Spinal cord (tissue), 10 donors: ENCODE data around the gene POU2AF1. TPM values are rescaled to one million over a fixed set of nuclear protein-coding genes. Genes with fewer than 3 reads are reported as not detected.
"Not testable (repeated sequence)": the region's sequence is repeated elsewhere in the genome, so short reads cannot be mapped to it uniquely, and the experiment has no call there.

Source experiments
- DNase-seq, 6 donors: peaks; one replicate each; pipeline versions ENCODE4 v3.0.0 to v3.0.0-alpha.2; 2013 to 2015; ENCODE audit warnings: low spot score in 6 of 6, low read depth in 4 of 6
- H3K27ac ChIP-seq: one replicate; pipeline ENCODE4 v1.5.1; 2013; ENCODE audit warnings: low read depth, low read length, control low read depth
- H3K27me3 ChIP-seq: one replicate; pipeline ENCODE4 v1.6.1; 2013; ENCODE audit warnings: low read length; ENCODE audit not compliant: control insufficient read depth, insufficient read depth
- H3K36me3 ChIP-seq: one replicate; pipeline ENCODE4 v1.6.1; 2013; ENCODE audit warnings: low read length; ENCODE audit not compliant: control insufficient read depth, insufficient read depth
- H3K4me1 ChIP-seq: one replicate; pipeline ENCODE4 v1.6.1; 2013; ENCODE audit warnings: low read length; ENCODE audit not compliant: control insufficient read depth, insufficient read depth
- H3K4me3 ChIP-seq: one replicate; pipeline ENCODE4 v1.5.1; 2013; ENCODE audit warnings: low read depth, low read length, control low read depth
- H3K9me3 ChIP-seq: one replicate; pipeline ENCODE4 v1.6.1; 2013; ENCODE audit warnings: low read length; ENCODE audit not compliant: control insufficient read depth, insufficient read depth
- WGBS: methylation state at CpG from one replicate; pipeline ENCODE4 v1.1.5; 2013; ENCODE audit warnings: missing lambda C conversion rate; ENCODE audit not compliant: insufficient coverage; 5-methylcytosine and 5-hydroxymethylcytosine counted together
- polyA plus RNA-seq, 2 donors: library from polyadenylated mRNA; unstranded; fragments of 120-200 nt; gene quantifications; one replicate each; pipeline ENCODE4 v1.2.1, GENCODE V29; 2013; ENCODE audit not compliant: insufficient read length in 2 of 2
- total RNA-seq, 2 donors: library from RNA; depleted of rRNA in 1 of 2; stranded (reverse); fragments of 120-200 nt in 1 of 2; fragments of >200 nt in 1 of 2; gene quantifications; one replicate each; pipeline versions ENCODE4 v1.2.3 to v1.2.4, GENCODE V29; 2013 to 2014
- donor health status: healthy.

The POU2AF1 gene
- total and polyA plus RNA-seq, 4 donors, result 0.27 to 4.5 (median 0.51) TPM

GRCh38 chr11:111327908-111328624, 51.0 kb downstream of the POU2AF1 start:
- no peak overlapping the region for H3K4me3 ChIP-seq
- no peaks in the 10 kb centered on the region for H3K27me3 ChIP-seq
- no peaks in the 10 kb centered on the region for H3K9me3 ChIP-seq
- peaks cover 14% of the 10 kb centered on the region for H3K4me1 ChIP-seq
- no peaks in the 10 kb centered on the region for H3K36me3 ChIP-seq
- DNase-seq, result peak in 1 of 6 donors; percentile 67
- WGBS, result 77% methylated on average over 6 of the region's 8 CpGs
- no peak overlapping the region for H3K27ac ChIP-seq

- H3K4me1 ChIP-seq, result peaks cover 14% of the 10 kb centered on the region
- H3K9me3 ChIP-seq, result no peaks in the 10 kb centered on the region
- H3K36me3 ChIP-seq, result no peaks in the 10 kb centered on the region
- DNase-seq, result no peak
- H3K4me3 ChIP-seq, result no peak overlapping the region
- no peak overlapping the region for H3K27ac ChIP-seq
- no peaks in the 10 kb centered on the region for H3K27me3 ChIP-seq
- 95% methylated on average over 4 of the region's 4 CpGs for WGBS
Measured at GRCh38 chr11:111326824-111327223, 52.3 kb downstream of the POU2AF1 start.

DNA sequence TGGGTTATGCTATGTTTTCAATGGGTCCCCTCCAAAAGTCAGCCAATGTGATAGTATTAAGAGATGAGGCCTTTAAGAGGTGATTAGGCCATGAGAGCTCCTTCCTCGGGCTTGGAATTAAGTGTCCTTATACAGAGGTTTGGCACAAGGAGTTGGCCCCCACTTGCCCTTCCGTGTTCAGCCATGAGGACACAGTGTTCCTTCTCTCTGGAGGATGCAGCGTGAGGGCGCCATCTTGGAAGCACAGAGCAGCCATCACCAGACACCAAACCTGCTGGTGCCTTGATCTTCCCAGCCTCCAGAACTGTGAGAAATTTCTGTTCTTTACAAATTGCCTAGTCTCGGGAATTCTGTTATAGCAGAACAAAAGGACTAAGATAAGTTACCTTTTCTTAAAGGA, 53.8 kb downstream of the POU2AF1 start:
- WGBS, result 90% methylated on average over 2 of the region's 5 CpGs
- DNase-seq, result no peak
- H3K27ac ChIP-seq, result no peak overlapping the region
- no peaks in the 10 kb centered on the region for H3K27me3 ChIP-seq
- H3K36me3 ChIP-seq, result no peaks in the 10 kb centered on the region
- H3K4me1 ChIP-seq, result peaks cover 10% of the 10 kb centered on the region
- no peaks in the 10 kb centered on the region for H3K9me3 ChIP-seq
- no peak overlapping the region for H3K4me3 ChIP-seq

GRCh38 chr11:111324277-111324720, 54.8 kb downstream of the POU2AF1 start:
- peak in 1 of 6 donors; percentile 74 for DNase-seq
- 49% methylated on average over 4 of the region's 5 CpGs for WGBS
- no peak overlapping the region for H3K27ac ChIP-seq

DNA sequence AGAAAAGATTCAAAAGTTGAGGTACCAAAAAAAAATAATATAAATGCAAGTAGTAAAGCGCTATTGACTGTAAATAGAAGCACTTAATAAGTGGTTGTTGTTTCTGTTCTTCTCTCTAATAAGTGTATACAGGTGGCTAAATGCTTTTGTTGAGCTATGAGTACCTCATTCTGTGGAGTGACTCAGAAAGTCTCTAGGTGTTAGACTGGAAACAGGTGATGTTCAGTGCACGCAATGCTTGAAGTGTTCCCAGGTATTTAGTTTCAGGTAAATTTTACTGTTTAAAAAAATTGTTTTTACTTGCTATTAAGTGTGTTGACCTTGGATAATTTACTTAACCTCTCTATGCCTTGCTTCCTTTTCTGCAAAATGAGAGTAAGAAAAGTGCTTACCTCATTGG, 56.5 kb downstream of the POU2AF1 start:
- no peak for DNase-seq
- no peaks in the 10 kb centered on the region for H3K27me3 ChIP-seq
- no peaks in the 10 kb centered on the region for H3K4me1 ChIP-seq
- no peaks in the 10 kb centered on the region for H3K9me3 ChIP-seq
- WGBS, result 100% methylated on average over 1 of the region's 2 CpGs
- no peak overlapping the region for H3K27ac ChIP-seq
- no peaks in the 10 kb centered on the region for H3K36me3 ChIP-seq
- no peak overlapping the region for H3K4me3 ChIP-seq

More at GRCh38 chr11:111324277-111324720, 54.8 kb downstream of the POU2AF1 start:
- Histone ChIP-seq H3K4me1 (peaks cover 7% of the 10 kb centered on the region), H3K4me3 (no peak overlapping the region), H3K27me3 (no peaks in the 10 kb centered on the region), H3K9me3 (no peaks in the 10 kb centered on the region), H3K36me3 (no peaks in the 10 kb centered on the region)

DNA sequence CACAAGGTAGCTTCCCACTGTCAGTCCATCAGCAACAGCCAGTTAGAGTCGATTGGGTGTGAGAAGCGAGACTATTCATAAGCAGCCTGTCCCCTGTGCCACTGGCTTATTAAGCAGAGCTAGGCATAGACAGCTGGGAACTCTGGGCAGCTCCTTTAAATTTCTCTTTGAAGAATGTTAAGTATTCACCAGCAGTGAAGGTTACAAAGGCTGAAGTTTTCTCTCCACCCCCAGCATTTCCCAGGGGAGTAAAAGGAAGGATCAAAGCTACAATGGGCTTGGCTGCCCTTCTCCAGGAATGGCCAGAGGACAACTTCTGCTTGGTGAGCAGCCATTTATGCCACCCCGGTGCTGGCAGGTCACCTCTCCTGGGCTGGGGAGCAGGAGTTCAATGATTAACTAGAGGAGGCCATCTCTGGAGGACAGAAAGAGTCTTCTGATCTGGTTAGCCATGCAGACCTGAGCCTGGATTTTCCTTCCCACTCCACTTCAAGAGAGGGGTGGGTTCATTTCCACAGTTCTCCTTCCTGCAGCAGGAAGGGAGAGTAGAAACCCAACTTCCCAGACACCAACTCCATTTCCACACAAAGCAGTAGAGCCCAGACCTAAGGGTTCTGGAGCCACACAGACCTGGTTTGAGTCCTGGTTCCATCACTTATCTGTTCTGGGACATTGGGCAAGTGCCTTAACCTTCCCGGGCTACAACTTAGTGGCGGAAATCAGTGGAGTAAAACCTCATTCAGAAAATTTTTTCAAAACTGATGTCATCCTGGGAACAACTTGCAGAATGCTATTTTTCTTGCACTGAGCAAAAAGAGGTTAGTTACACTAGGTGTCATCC, 58.1 kb downstream of the POU2AF1 start:
- Histone ChIP-seq H3K9me3 (no peaks in the 10 kb centered on the region), H3K27ac (no peak overlapping the region), H3K27me3 (no peaks in the 10 kb centered on the region), H3K36me3 (no peaks in the 10 kb centered on the region), H3K4me3 (no peak overlapping the region), H3K4me1 (no peaks in the 10 kb centered on the region)
- WGBS, result 85% methylated on average over 4 of the region's 5 CpGs
- DNase-seq, result no peak

DNA sequence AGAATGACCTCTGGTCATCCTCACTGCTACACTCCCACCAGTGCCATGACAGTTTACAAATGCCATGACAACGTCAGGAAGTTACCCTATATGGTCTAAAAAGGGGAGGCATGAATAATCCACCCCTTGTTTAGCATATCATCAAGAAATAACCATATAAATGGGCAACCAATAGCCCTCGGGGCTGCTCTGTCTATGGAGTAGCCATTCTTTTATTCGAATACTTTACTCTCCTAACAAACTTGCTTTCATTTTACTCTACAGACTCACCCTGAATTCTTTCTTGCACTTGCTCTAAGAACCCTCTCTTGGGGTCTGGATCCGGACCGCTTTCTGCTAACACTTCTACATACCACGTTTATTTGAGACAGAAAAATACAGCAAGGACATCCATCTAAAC, 58.9 kb downstream of the POU2AF1 start:
- not testable (repeated sequence) for H3K27ac ChIP-seq, H3K4me3 ChIP-seq, H3K4me1 ChIP-seq, H3K9me3 ChIP-seq, H3K36me3 ChIP-seq, DNase-seq, H3K27me3 ChIP-seq
- WGBS, result 85% methylated on average over 3 of the region's 6 CpGs

DNA sequence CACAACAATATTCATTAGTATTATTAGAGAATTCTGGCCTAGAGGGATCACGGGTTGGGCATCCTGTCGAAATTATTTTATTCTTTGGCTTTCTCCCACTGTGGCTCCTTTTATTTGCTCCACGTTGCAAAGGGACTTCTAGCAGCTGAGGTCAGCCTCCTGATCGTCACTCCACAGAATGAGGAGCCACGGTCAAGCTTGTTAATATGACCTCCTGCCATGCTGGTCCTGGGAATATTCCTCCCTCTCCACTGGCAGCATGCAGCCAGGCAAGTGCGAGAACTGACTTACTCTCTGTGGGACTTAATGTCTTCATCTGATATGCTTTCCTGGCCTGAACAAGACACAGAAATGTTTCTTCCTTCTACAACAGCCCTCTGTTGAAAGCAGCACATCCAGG, 59.8 kb downstream of the POU2AF1 start:
- 42% methylated on average over 6 of the region's 6 CpGs for WGBS
- Histone ChIP-seq H3K27me3 (no peaks in the 10 kb centered on the region), H3K27ac (no peak overlapping the region), H3K9me3 (no peaks in the 10 kb centered on the region), H3K4me1 (no peaks in the 10 kb centered on the region), H3K36me3 (no peaks in the 10 kb centered on the region), H3K4me3 (no peak overlapping the region)
- no peak for DNase-seq

DNA sequence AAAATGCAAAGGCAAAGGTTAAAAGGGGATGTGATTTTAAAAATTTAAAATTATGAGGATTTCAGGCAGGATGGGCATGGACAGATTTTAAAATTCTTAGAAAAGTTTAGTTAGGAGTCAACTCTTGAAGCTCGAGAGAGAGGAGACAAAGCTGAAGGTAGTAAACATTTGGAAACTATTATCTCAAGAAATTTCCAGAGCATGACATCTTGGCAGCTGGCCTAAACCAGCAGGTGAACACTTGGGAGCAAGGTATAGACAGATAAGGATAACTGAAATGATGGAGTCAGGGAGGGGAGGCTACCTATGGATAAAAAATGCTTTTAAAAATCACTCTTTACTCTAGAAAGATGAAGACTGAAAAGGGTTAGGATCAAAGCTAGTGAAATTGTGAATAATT, 67.0 kb downstream of the POU2AF1 start:
- no peak overlapping the region for H3K4me3 ChIP-seq
- DNase-seq, result no peak
- no peaks in the 10 kb centered on the region for H3K36me3 ChIP-seq
- H3K9me3 ChIP-seq, result no peaks in the 10 kb centered on the region
- H3K27ac ChIP-seq, result no peak overlapping the region
- no peaks in the 10 kb centered on the region for H3K27me3 ChIP-seq
- no peaks in the 10 kb centered on the region for H3K4me1 ChIP-seq
- WGBS, result 80% methylated on average over 1 of the region's 1 CpG
